Peyer's patch (tissue), 4 donors: ENCODE data around the gene ENTPD8. TPM values are rescaled to one million over a fixed set of nuclear protein-coding genes. Genes with fewer than 3 reads are reported as not detected.
A peak's percentile ranks its signal among the peaks of the same experiment; 100 is the strongest.

Experiments used
- DNase-seq, 3 donors: peaks; one replicate each; pipeline ENCODE4 v3.0.0-alpha.2; 2017 to 2019
- H3K27ac ChIP-seq, 4 donors: fragments of 200-600 bp; sonication (generic); one replicate each; pipeline ENCODE4 v1.5.1; 2016 to 2019
- H3K27me3 ChIP-seq, 2 donors: fragments of 200-600 bp; sonication (generic); one replicate each; pipeline ENCODE4 v1.5.1; 2019
- H3K36me3 ChIP-seq, 3 donors: fragments of 200-600 bp; sonication (generic); one replicate each; pipeline ENCODE4 v1.5.1; 2016 to 2019
- H3K4me1 ChIP-seq, 4 donors: fragments of 200-600 bp; sonication (generic); one replicate each; pipeline ENCODE4 v1.5.1; 2016 to 2019
- H3K4me3 ChIP-seq, 4 donors: fragments of 200-600 bp; sonication (generic); 1 replicate in 3 of 4; 2 replicates in 1 of 4; pipeline ENCODE4 v1.5.1; 2016 to 2019; ENCODE audit warnings: mild to moderate bottlenecking in 1 of 4
- H3K9me3 ChIP-seq, 4 donors: fragments of 200-600 bp; sonication (generic); one replicate each; pipeline ENCODE4 v1.5.1; 2016 to 2019; ENCODE audit warnings: mild to moderate bottlenecking in 1 of 4
- POLR2A ChIP-seq, 2 donors: fragments of 450-650 bp; IDR thresholded peaks; one replicate each; pipeline ENCODE4 v1.5.1; 2017; ENCODE audit warnings: antibody characterized with exemption in 2 of 2, mild to moderate bottlenecking in 2 of 2, moderate library complexity in 2 of 2
- total RNA-seq, 4 donors: library from RNA; depleted of rRNA; stranded (reverse); fragments of >200 nt; gene quantifications; one replicate each; pipeline ENCODE4 v1.1.0, GENCODE V29; 2016
- TF ChIP-seq, protein P1 (sequence below), 6 experiments: fragments of 450-650 bp in 4 of 6; fragments of 200-600 bp in 2 of 6; sonication (generic) in 1 of 6; IDR thresholded peaks; one replicate each; pipeline ENCODE4 v1.5.1; 2017 to 2019; ENCODE audit warnings: antibody characterized with exemption in 6 of 6, mild to moderate bottlenecking in 3 of 6, moderate library complexity in 1 of 6

The ENTPD8 gene
- total RNA-seq, 4 donors from 2014 or later = 26.4 to 143 (median 104) TPM

DNA sequence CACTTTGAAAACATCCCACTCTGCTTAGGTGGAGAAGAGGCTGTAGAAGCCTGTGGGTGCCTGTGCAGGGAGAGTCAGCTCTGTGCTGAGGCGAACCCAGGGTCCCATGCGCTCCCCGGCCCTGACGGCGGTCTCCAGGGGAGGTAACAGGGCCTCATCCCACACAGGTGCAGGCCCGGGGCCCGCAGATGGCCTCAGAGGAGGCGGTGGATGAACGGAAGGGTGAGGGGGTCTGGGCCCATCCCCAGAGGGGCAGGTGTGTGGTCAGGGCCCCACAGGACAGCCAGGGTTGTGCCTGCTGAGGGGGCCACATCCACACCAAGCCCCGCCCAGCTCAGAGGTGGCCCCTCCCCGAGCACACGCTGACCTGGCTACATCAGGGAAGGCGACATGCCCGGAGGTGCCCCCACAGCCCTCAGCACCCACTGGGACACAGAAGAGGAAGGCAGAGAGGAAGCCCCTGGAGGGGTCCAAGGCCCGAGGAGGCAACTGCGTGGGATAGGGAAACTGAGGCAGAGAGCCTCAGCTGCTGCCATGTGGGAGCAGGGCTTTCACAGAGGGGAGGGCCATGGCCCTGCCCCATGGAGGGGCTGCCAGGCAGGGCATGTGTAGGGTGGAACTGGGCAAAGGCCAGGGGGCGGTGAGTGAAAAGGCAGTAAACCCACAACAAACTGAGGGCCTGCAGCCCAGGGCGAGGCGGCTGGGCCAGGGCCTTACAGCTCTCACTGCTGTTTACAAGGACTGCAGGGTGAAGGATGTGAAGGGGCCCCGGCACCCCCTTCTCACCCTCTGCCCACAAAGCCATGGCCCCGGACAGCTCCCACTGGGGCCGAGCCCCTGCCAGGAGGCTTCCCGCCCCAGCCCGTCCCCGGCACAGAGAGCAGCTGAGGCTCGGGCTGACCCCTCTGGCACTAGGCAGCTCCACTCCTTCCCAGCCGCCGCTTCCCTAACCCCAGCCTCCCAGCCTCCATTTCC, 47.7 kb downstream of the ENTPD8 start:
- no peaks in the 10 kb centered on the region for H3K27me3 ChIP-seq
- H3K9me3 ChIP-seq = no peaks in the 10 kb centered on the region
- no peak overlapping the region for H3K4me3 ChIP-seq
- TF ChIP-seq POLR2A (IDR thresholded peaks at IDR 0.05) = no peak
- TF ChIP-seq, protein P1, sequence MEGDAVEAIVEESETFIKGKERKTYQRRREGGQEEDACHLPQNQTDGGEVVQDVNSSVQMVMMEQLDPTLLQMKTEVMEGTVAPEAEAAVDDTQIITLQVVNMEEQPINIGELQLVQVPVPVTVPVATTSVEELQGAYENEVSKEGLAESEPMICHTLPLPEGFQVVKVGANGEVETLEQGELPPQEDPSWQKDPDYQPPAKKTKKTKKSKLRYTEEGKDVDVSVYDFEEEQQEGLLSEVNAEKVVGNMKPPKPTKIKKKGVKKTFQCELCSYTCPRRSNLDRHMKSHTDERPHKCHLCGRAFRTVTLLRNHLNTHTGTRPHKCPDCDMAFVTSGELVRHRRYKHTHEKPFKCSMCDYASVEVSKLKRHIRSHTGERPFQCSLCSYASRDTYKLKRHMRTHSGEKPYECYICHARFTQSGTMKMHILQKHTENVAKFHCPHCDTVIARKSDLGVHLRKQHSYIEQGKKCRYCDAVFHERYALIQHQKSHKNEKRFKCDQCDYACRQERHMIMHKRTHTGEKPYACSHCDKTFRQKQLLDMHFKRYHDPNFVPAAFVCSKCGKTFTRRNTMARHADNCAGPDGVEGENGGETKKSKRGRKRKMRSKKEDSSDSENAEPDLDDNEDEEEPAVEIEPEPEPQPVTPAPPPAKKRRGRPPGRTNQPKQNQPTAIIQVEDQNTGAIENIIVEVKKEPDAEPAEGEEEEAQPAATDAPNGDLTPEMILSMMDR (IDR thresholded peaks at IDR 0.05) = no peak
- no peak overlapping the region for H3K27ac ChIP-seq
- H3K4me1 ChIP-seq = peaks cover 0 to 15% (median 0%) of the 10 kb centered on the region in 4 donors
- DNase-seq = no peak
- H3K36me3 ChIP-seq = peaks cover 0 to 10% (median 0%) of the 10 kb centered on the region in 3 donors

DNA sequence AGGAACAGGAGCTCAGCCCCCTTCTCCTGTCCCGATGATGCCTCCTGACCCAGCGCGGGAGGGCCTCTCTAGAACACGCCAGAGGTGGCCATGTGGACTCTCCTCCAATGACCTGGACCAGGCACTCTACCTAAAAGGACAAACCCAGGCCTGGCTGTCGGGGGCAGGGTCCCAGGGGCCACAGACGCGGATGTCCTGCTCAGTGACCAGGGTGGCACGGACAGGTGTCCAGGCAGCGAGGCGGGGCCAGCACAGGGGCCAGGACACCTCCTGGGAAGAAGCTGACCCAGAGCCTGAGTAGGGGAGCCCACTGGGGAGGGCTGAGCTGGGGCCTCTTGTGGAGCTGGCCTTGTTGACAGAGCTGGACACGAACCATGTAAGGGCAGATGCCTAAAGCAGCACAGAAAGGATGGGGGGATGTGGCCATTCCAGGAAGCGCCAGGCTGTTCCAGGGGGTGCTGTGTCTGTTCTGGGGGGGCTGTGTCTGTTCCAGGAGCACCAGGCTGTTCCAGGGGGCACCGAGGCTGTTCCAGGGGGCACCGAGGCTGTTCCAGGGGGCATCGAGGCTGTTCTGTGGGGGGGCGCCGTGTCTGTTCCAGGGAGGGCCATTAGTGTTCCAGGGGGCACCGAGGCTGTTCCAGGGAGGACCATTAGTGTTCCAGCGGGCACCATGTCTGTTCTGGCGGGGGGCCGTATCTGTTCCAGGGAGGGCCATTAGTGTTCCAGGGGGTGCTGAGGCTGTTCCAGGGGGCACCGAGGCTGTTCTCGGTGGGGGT, 48.7 kb downstream of the ENTPD8 start:
- H3K27me3 ChIP-seq = no peaks in the 10 kb centered on the region
- no peak overlapping the region for H3K27ac ChIP-seq
- TF ChIP-seq, protein P1 (IDR thresholded peaks at IDR 0.05) = no peak
- no peak for TF ChIP-seq POLR2A (IDR thresholded peaks at IDR 0.05)
- H3K4me3 ChIP-seq = no peak overlapping the region
- DNase-seq = no peak
- peaks cover 0 to 10% (median 0%) of the 10 kb centered on the region in 3 donors for H3K36me3 ChIP-seq
- no peaks in the 10 kb centered on the region for H3K9me3 ChIP-seq
- peaks cover 0 to 23% (median 2%) of the 10 kb centered on the region in 4 donors for H3K4me1 ChIP-seq

DNA sequence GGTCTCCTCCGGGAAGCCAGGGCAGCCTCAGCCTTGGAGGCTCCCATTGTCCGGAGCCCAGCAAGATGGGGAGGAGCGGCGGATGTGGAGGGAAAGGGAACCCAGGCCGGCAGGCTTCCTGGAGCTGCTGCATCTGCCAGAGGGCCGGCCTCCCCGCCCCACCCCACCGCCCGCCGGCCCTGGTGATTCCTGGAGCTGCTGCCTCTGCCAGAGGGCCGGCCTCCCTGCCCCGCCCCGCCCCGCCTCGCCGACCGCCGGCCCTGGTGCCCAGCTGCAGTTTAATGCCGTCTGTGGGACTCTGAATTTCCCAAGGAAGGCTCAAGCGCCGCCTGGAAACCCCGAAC, 49.8 kb downstream of the ENTPD8 start:
- no peak overlapping the region for H3K4me3 ChIP-seq
- TF ChIP-seq, protein P1 (IDR thresholded peaks at IDR 0.05) = no peak
- TF ChIP-seq POLR2A (IDR thresholded peaks at IDR 0.05) = no peak
- H3K36me3 ChIP-seq = peaks cover 0 to 10% (median 0%) of the 10 kb centered on the region in 3 donors
- H3K27ac ChIP-seq = peak overlapping the region in 3 of 4 donors; percentile 41 to 75 (median 73)
- H3K27me3 ChIP-seq = no peaks in the 10 kb centered on the region
- H3K9me3 ChIP-seq = no peaks in the 10 kb centered on the region
- peaks cover 0 to 29% (median 3%) of the 10 kb centered on the region in 4 donors for H3K4me1 ChIP-seq
- peak in 2 of 3 donors; percentile 72 to 83 for DNase-seq

DNA sequence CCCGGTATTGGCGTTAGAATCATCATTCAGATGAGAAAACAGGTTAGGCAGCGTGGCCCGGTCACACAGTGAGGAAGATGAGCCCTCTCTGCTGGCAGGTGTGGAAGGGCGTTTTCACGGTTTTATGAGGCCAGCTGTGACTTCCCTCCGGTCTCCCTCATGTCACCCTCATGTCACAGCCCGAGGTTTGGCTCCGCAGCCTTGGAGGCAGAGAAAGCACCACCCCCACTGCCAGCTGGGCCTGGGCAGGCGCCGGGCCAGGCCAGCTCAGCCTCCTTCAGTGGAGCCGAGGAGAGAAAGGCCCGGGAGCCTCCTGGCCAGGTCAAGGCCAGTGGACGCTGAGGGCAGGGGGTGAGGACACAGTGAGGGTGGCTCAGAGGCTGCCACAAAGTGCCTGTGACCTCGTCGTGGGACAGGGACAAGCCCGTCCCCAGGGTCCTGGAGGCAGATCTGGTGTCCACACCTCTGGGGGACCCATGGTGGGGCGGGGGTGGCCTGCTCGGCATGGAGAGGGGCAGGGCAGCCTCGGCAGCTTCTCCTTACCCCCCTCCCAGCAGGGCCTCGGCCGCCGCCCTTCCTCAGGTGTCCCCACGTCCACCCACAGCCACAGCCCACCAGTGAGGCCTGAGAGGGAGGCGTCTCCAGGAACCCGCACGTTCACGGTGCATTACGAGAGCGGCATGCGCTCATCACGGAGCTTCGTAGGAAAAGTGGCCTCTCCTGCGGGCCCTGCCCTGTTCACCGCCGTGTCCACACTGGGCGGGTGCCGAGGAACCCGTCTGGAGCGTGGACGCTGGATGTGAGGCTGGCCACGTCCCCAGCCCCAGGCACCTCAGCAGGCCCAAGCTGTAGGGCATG, 50.4 kb downstream of the ENTPD8 start:
- TF ChIP-seq, protein P1 (IDR thresholded peaks at IDR 0.05) = no peak
- no peak for TF ChIP-seq POLR2A (IDR thresholded peaks at IDR 0.05)
- no peak overlapping the region for H3K4me3 ChIP-seq
- H3K27ac ChIP-seq = peak overlapping the region in 3 of 4 donors; percentile 41 to 75 (median 73)
- no peaks in the 10 kb centered on the region for H3K9me3 ChIP-seq
- H3K4me1 ChIP-seq = peaks cover 0 to 29% (median 3%) of the 10 kb centered on the region in 4 donors
- peak in 2 of 3 donors; percentile 63 to 65 for DNase-seq
- no peaks in the 10 kb centered on the region for H3K27me3 ChIP-seq
- peaks cover 0 to 10% (median 0%) of the 10 kb centered on the region in 3 donors for H3K36me3 ChIP-seq

DNA sequence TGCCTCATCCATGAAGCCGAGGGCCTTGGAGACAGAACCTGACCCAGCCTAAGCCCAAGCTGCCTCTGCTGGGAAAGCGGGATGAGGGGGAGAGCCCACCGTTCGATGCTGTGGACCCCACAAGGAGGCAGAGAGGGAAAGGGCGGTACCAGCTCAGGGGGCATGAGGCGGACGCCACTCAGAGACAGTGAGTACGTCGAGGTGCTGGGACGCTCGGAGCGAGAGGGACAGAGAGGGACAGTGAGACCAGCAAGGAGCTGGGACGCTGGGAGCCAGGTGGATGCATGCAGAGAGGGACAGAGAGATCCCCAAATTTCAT, 51.8 kb downstream of the ENTPD8 start:
- no peak for TF ChIP-seq POLR2A (IDR thresholded peaks at IDR 0.05)
- TF ChIP-seq, protein P1 (IDR thresholded peaks at IDR 0.05) = no peak
- no peaks in the 10 kb centered on the region for H3K36me3 ChIP-seq

More for the DNA sequence above, 51.8 kb downstream of the ENTPD8 start:
- Histone ChIP-seq H3K27me3 (no peaks in the 10 kb centered on the region), H3K4me3 (no peak overlapping the region), H3K4me1 (peaks cover 0 to 29% (median 3%) of the 10 kb centered on the region in 4 donors), H3K9me3 (no peaks in the 10 kb centered on the region), H3K27ac (no peak overlapping the region)
- no peak for DNase-seq
